ENCODE measurements around the gene LYSMD2. TPM values are rescaled to one million over a fixed set of nuclear protein-coding genes. Genes with fewer than 3 reads are reported as not detected.
A peak's percentile ranks its signal among the peaks of the same experiment; 100 is the strongest.

LYSMD2 gene
- total RNA-seq, 3 donors from 2014 or later, result 3.8 to 12.8 (median 7.3) TPM

DNA sequence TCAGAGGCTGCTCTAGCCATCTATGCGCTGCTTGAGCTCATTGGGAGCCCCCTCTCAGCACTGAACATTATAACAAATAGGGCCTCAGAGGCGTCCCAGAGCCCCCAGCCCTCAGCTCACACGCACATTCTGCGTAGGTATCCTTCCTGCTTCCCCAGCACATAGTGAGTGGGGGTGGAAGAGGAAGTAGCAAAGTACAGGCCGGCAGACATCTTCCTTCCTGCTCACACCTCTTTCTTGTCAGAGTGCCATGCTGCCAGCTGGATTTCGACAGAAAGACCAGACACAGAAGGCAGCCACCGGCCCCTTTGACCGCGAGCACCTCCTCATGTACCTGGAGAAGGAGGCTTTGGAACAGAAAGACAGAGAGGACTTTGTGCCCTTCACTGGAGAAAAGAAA is 30.6 kb upstream of the LYSMD2 start:
- no peaks in the 10 kb centered on the region for H3K4me1 ChIP-seq (ENCODE audit: low read depth)
- H3K36me3 ChIP-seq (ENCODE audit: low read depth), result no peaks in the 10 kb centered on the region
- ATAC-seq (peak; percentile 81), DNase-seq (peak in 1 of 3 donors; percentile 27)
- no peak overlapping the region for H3K4me3 ChIP-seq
- TF ChIP-seq, protein P1, sequence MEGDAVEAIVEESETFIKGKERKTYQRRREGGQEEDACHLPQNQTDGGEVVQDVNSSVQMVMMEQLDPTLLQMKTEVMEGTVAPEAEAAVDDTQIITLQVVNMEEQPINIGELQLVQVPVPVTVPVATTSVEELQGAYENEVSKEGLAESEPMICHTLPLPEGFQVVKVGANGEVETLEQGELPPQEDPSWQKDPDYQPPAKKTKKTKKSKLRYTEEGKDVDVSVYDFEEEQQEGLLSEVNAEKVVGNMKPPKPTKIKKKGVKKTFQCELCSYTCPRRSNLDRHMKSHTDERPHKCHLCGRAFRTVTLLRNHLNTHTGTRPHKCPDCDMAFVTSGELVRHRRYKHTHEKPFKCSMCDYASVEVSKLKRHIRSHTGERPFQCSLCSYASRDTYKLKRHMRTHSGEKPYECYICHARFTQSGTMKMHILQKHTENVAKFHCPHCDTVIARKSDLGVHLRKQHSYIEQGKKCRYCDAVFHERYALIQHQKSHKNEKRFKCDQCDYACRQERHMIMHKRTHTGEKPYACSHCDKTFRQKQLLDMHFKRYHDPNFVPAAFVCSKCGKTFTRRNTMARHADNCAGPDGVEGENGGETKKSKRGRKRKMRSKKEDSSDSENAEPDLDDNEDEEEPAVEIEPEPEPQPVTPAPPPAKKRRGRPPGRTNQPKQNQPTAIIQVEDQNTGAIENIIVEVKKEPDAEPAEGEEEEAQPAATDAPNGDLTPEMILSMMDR (IDR thresholded peaks at IDR 0.05), result no peak
- intact Hi-C loops (cut with DNase I, micrococcal nuclease), result no loop called here
- no peaks in the 10 kb centered on the region for H3K9me3 ChIP-seq

DNA sequence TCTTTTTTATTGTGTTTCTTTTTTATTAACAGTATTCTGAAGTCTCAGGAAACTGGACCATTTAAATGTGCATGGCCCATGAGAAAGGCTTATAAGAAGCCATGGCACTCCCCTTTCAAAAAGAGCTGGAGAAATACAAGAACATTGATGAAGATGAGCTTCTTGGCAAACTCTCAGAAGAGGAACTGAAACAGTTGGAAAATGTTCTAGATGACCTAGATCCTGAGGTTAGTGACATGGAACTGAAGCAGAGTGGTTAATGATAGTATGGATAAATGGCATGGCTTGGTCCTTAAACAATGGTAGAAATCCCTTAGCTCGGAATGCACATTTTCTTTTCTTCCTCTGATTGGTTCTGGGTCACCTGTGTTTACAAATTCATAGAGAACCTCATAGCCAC is 28.9 kb upstream of the LYSMD2 start:
- intact Hi-C loops (cut with DNase I, micrococcal nuclease), result no loop called here

DNA sequence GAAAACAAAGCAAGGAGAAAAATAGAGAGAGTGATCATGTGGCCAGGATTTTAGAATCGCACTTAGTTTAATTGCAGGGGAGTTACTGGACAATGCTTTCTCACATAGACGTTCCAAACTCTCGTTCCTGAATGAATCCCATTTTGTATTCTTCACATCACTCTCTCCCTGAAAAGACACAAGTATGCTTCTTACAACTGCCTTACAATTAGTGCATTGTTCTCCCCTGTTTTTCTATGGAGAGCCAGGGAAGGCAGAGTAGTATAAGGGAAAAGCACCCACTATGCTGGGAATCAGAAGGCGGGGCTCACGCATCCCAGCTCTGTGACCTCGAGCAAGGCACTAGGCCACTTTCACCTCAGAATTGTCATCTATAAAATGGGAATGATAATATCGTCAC is 28.3 kb upstream of the LYSMD2 start:
- no peak for ATAC-seq
- H3K9me3 ChIP-seq, result no peaks in the 10 kb centered on the region
- TF ChIP-seq, protein P1 (IDR thresholded peaks at IDR 0.05), result no peak
- DNase-seq, result no peak
- no peak overlapping the region for H3K4me3 ChIP-seq
- intact Hi-C loops (cut with DNase I, micrococcal nuclease), result no loop called here
- no peaks in the 10 kb centered on the region for H3K4me1 ChIP-seq (ENCODE audit: low read depth)
- no peaks in the 10 kb centered on the region for H3K36me3 ChIP-seq (ENCODE audit: low read depth)

More for the DNA sequence above, 28.9 kb upstream of the LYSMD2 start:
- H3K9me3 ChIP-seq, result no peaks in the 10 kb centered on the region
- no peaks in the 10 kb centered on the region for H3K4me1 ChIP-seq (ENCODE audit: low read depth)
- ATAC-seq, result no peak
- no peak overlapping the region for H3K4me3 ChIP-seq
- TF ChIP-seq, protein P1 (IDR thresholded peaks at IDR 0.05), result no peak
- DNase-seq, result no peak
- H3K36me3 ChIP-seq (ENCODE audit: low read depth), result no peaks in the 10 kb centered on the region

DNA sequence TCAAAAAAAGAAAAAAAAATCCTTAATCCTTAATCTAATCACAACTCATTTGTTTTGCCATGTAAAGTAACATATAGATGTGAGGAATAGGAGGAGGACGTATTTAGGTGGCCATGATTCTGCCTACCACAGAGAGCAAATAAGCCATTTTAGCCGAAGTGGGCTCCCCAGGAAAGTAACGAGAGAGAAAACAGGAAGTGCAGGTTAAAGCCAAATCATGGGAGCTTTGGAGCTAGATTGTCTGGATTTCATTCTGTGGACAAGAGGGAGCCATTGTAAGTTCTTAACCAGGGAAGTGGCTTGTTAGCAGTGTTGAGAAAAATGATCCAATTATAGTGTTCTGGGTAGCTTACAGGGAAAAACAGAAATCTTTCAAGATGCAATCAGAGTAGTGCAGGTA is 23.4 kb upstream of the LYSMD2 start:
- ATAC-seq, result no peak
- H3K4me3 ChIP-seq, result no peak overlapping the region
- H3K36me3 ChIP-seq (ENCODE audit: low read depth), result no peaks in the 10 kb centered on the region
- intact Hi-C loops (cut with DNase I, micrococcal nuclease), result no loop called here
- no peak for DNase-seq
- H3K4me1 ChIP-seq (ENCODE audit: low read depth), result no peaks in the 10 kb centered on the region
- H3K9me3 ChIP-seq, result no peaks in the 10 kb centered on the region
- TF ChIP-seq, protein P1 (IDR thresholded peaks at IDR 0.05), result no peak

DNA sequence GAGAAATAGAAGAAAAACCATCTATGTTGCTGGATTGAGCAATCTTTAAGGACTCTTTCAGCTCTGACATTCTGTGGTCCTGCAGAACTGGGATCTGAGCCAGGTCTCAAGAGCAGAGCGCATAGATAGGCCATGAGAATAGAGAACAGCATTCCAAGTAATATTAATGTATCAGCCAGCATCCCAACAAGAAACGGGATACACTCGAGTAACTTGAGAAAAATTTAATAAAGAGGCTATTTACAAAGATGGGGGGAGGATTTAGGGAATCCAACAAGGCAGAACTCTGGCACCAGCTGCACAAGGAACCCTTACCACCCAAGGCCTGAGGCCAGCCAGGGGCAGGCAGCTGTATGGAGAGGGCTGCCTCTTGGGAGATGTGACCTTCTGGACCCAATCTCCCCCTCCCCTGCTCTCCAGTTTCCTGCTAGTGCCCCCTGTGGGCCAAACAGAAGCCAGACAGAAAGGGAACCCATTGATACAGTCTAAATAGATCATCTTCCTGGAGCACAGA is 22.2 kb upstream of the LYSMD2 start:
- peak; percentile 27 for ATAC-seq
- Histone ChIP-seq H3K9me3 (no peaks in the 10 kb centered on the region), H3K4me3 (no peak overlapping the region), H3K4me1 (ENCODE audit: low read depth) (no peaks in the 10 kb centered on the region), H3K36me3 (ENCODE audit: low read depth) (no peaks in the 10 kb centered on the region)
- intact Hi-C loops (cut with DNase I, micrococcal nuclease), result no loop called here
- DNase-seq, result peak in 1 of 3 donors; percentile 51
- TF ChIP-seq, protein P1 (IDR thresholded peaks at IDR 0.05), result no peak

DNA sequence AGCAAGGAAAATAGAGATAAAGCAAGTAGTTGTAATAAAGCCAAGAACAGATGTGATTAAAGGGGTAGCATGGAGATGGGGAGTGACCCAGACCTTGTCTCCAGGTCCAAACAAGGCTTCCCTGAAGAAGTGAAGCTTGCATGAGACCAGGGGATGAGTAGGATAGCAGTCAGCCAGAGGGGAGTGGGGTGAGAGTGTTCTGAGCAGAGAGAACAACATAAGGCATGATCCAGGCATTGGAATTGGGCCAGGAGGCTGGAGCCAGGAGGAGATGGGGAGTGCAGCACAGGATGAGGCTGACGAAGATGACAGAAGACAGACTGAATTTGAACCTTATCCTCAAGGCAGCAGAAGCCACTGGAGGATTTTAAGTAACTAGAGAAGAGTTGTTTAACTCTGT is 21.2 kb upstream of the LYSMD2 start:
- H3K9me3 ChIP-seq, result no peaks in the 10 kb centered on the region
- DNase-seq (peak in 1 of 3 donors; percentile 33), ATAC-seq (no peak)
- H3K4me3 ChIP-seq, result no peak overlapping the region
- H3K4me1 ChIP-seq (ENCODE audit: low read depth), result no peaks in the 10 kb centered on the region
- intact Hi-C loops (cut with DNase I, micrococcal nuclease), result no loop called here
- TF ChIP-seq, protein P1 (IDR thresholded peaks at IDR 0.05), result no peak
- no peaks in the 10 kb centered on the region for H3K36me3 ChIP-seq (ENCODE audit: low read depth)
